Gastrocnemius medialis (tissue), 4 donors: Measurements from ENCODE around the gene ASB10.

Experiments used
- POLR2A ChIP-seq, 2 donors: fragments of 450-650 bp; IDR thresholded peaks; one replicate each; pipeline ENCODE4 v1.6.1; 2017; ENCODE audit warnings: antibody characterized with exemption in 2 of 2, mild to moderate bottlenecking in 2 of 2, moderate library complexity in 2 of 2
- TF ChIP-seq, protein P1 (sequence below), 5 experiments: fragments of 450-650 bp in 3 of 5; fragments of 200-600 bp in 2 of 5; sonication (generic) in 2 of 5; IDR thresholded peaks in 4 of 5; conservative IDR thresholded peaks in 1 of 5; 1 replicate in 4 of 5; 2 replicates in 1 of 5; pipeline ENCODE4 v1.5.1; 2016 to 2019; ENCODE audit warnings: antibody characterized with exemption in 5 of 5, mild to moderate bottlenecking in 3 of 5, moderate library complexity in 3 of 5

GRCh38 chr7:151178831-151179230, 8.2 kb downstream of the ASB10 start:
- no peak for TF ChIP-seq POLR2A (IDR thresholded peaks at IDR 0.05)
- TF ChIP-seq, protein P1, sequence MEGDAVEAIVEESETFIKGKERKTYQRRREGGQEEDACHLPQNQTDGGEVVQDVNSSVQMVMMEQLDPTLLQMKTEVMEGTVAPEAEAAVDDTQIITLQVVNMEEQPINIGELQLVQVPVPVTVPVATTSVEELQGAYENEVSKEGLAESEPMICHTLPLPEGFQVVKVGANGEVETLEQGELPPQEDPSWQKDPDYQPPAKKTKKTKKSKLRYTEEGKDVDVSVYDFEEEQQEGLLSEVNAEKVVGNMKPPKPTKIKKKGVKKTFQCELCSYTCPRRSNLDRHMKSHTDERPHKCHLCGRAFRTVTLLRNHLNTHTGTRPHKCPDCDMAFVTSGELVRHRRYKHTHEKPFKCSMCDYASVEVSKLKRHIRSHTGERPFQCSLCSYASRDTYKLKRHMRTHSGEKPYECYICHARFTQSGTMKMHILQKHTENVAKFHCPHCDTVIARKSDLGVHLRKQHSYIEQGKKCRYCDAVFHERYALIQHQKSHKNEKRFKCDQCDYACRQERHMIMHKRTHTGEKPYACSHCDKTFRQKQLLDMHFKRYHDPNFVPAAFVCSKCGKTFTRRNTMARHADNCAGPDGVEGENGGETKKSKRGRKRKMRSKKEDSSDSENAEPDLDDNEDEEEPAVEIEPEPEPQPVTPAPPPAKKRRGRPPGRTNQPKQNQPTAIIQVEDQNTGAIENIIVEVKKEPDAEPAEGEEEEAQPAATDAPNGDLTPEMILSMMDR (IDR thresholded peaks at IDR 0.05 in 4 of 5, conservative IDR thresholded peaks at IDR 0.05 in 1 of 5): no peak
